Esophagus squamous epithelium (tissue), 5 donors: Measurements from ENCODE around the gene LRP1B. TPM values are rescaled to one million over a fixed set of nuclear protein-coding genes. Genes with fewer than 3 reads are reported as not detected.

Source experiments
- DNase-seq: peaks from one replicate; lab custom pipeline; 2025; lab: John Stamatoyannopoulos, UW
- H3K27ac ChIP-seq, 4 donors: fragments of 200-600 bp; sonication (generic); one replicate each; pipeline ENCODE4 v1.5.1; 2016 to 2019; ENCODE audit warnings: mild to moderate bottlenecking in 1 of 4
- H3K27me3 ChIP-seq, 4 donors: fragments of 200-600 bp; sonication (generic); 1 replicate in 3 of 4; 2 replicates in 1 of 4; pipeline versions ENCODE4 v1.5.1 to v1.6.0; 2017 to 2021; ENCODE audit warnings: antibody characterized with exemption in 1 of 4
- H3K36me3 ChIP-seq, 3 donors: fragments of 200-600 bp; sonication (generic); one replicate each; pipeline ENCODE4 v1.5.1; 2016 to 2019
- H3K4me1 ChIP-seq, 3 donors: fragments of 200-600 bp; sonication (generic); one replicate each; pipeline ENCODE4 v1.5.1; 2017 to 2019
- H3K4me3 ChIP-seq, 4 donors: fragments of 200-600 bp; sonication (generic); 1 replicate in 3 of 4; 2 replicates in 1 of 4; pipeline ENCODE4 v1.5.1; 2016 to 2019; ENCODE audit warnings: mild to moderate bottlenecking in 2 of 4, moderate library complexity in 1 of 4
- H3K9me3 ChIP-seq, 3 donors: fragments of 200-600 bp; sonication (generic); one replicate each; pipeline ENCODE4 v1.5.1; 2016 to 2019
- CTCF ChIP-seq, 6 experiments: fragments of 450-650 bp in 4 of 6; fragments of 200-600 bp in 2 of 6; sonication (generic) in 2 of 6; IDR thresholded peaks; one replicate each; pipeline ENCODE4 v1.5.1; 2016 to 2019; ENCODE audit warnings: antibody characterized with exemption in 6 of 6, mild to moderate bottlenecking in 4 of 6, moderate library complexity in 4 of 6
- POLR2A ChIP-seq, 4 donors: fragments of 450-650 bp; IDR thresholded peaks; one replicate each; pipeline ENCODE4 v1.6.1; 2017; ENCODE audit warnings: antibody characterized with exemption in 4 of 4, mild to moderate bottlenecking in 4 of 4, moderate library complexity in 3 of 4
- WGBS, 2 donors: methylation state at CpG; one replicate each; pipeline ENCODE4 v1.1.5; 2018; 5-methylcytosine and 5-hydroxymethylcytosine counted together
- intact Hi-C: fragments of 100-400 bp; cut with DNase I; formaldehyde crosslinking; loops from one replicate; pipeline ENCODE4 v1.15.0; 2022
- total RNA-seq, 4 donors: library from RNA; depleted of rRNA; stranded (reverse); fragments of >200 nt; gene quantifications; one replicate each; pipeline ENCODE4 v1.1.0, GENCODE V29; 2016
- donor health status: DM: yes; HTN: yes; CAD: no.

The LRP1B gene
- total RNA-seq, 4 donors from 2014 or later = 0.04 to 1.1 (median 0.23) TPM

- TF ChIP-seq CTCF (IDR thresholded peaks at IDR 0.05) (no peak), POLR2A (IDR thresholded peaks at IDR 0.05) (no peak)
- intact Hi-C loops = no loop called here
- H3K27ac ChIP-seq = no peak overlapping the region
These were observed 138.1 kb downstream of the LRP1B start for GRCh38 chr2:141992695-141993094.

DNA sequence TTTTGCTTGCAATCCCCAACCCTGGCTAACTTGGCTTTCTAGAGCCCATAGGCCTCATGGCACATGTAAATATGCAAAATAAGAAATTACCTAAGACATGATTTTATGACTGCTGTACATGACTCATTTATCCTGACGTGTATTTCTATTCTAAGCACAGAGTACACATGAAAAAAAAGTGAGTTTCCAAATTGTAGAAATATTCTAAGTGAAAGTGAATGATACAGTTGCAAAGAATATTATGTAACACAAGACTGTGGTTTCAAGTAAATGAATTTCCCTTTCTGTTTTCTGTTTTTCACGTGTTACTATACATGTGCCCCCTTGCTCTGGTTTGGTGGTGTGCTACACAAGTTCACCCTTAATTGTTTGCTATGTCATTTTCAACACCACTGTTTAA is 162.4 kb downstream of the LRP1B start:
- Histone ChIP-seq H3K27me3 (no peaks in the 10 kb centered on the region), H3K9me3 (no peaks in the 10 kb centered on the region), H3K27ac (no peak overlapping the region), H3K4me3 (no peak overlapping the region), H3K36me3 (no peaks in the 10 kb centered on the region), H3K4me1 (no peaks in the 10 kb centered on the region)
- TF ChIP-seq POLR2A (IDR thresholded peaks at IDR 0.05) = no peak
- TF ChIP-seq CTCF (IDR thresholded peaks at IDR 0.05) = no peak
- 20 to 29% methylated on average over 2 of the region's 2 CpGs for WGBS, 2 donors
- intact Hi-C loops = no loop called here
- no peak for DNase-seq

More at GRCh38 chr2:141992695-141993094, 138.1 kb downstream of the LRP1B start:
- no peaks in the 10 kb centered on the region for H3K36me3 ChIP-seq
- WGBS, 2 donors = 75 to 86% methylated on average over 1 of the region's 1 CpG
- H3K4me3 ChIP-seq = no peak overlapping the region
- no peak for DNase-seq
- no peaks in the 10 kb centered on the region for H3K4me1 ChIP-seq
- no peaks in the 10 kb centered on the region for H3K27me3 ChIP-seq
- no peaks in the 10 kb centered on the region for H3K9me3 ChIP-seq

DNA sequence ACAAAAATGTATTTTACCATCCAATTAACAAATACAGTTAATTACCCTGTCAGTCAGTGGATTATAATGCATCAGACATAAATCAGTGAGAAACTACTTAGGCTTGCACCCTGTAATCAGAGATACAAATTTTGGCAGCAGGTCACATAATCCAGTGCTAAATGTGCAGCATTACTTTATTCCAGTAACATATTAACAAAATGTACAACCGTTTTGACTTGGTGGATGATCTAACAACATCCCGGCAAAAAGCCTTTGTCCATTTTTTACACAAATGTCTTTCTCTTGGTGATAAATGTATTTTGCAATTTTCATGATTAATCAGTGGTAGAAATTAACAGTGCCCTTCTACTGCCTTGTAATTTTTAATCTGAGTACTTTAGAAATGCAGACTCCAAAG is 162.8 kb downstream of the LRP1B start:
- 21 to 33% methylated on average over 2 of the region's 2 CpGs for WGBS, 2 donors
- H3K4me3 ChIP-seq = no peak overlapping the region
- no peaks in the 10 kb centered on the region for H3K4me1 ChIP-seq
- no peaks in the 10 kb centered on the region for H3K27me3 ChIP-seq
- DNase-seq = no peak
- H3K9me3 ChIP-seq = no peaks in the 10 kb centered on the region
- intact Hi-C loops = no loop called here
- TF ChIP-seq POLR2A (IDR thresholded peaks at IDR 0.05) (no peak), CTCF (IDR thresholded peaks at IDR 0.05) (no peak)
- H3K27ac ChIP-seq = no peak overlapping the region
- no peaks in the 10 kb centered on the region for H3K36me3 ChIP-seq

DNA sequence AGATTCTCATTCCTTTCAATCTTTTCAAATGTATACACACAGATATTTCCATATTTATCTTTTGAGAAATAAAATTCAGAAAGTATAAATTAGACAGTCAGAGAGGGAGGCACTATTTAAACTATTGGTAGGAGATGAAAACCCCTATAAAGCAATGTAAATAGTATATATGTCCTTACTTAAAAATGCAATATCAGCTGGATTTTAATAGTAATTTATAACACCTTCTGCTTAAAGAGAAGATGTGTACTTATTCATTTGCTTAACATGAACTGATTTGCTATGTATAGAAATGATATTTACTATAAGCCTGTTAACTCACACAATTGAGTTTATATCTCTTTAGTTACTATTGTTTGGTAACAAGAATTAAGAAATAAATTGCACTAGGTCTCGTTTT is 163.3 kb downstream of the LRP1B start:
- intact Hi-C loops = no loop called here
- TF ChIP-seq POLR2A (IDR thresholded peaks at IDR 0.05) (no peak), CTCF (IDR thresholded peaks at IDR 0.05) (no peak)
- no peak for DNase-seq

DNA sequence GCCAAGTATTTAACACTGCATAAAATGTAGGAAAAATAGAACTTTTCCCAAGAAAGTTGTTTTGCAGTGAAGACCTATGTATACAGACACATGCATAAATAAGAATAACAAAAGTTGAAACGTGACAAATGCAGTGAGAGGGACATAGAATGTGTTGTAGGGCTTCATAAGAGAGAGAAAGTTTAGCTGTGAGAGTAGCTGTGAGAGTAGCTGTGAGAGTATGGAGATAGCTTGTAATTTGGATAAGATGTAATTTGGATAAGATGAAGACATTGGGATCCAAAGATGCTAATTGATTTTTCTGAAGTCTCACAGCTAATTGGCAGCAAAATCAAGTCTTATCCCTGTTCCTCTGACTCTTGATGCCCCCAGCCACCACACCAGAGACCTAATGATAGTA is 170.9 kb downstream of the LRP1B start:
- Histone ChIP-seq H3K4me3 (no peak overlapping the region), H3K27ac (no peak overlapping the region), H3K4me1 (no peaks in the 10 kb centered on the region), H3K36me3 (no peaks in the 10 kb centered on the region), H3K27me3 (no peaks in the 10 kb centered on the region), H3K9me3 (no peaks in the 10 kb centered on the region)
- DNase-seq = no peak
- 0 to 26% methylated on average over 1 of the region's 1 CpG for whole genome bisulfite sequencing, 2 donors
- TF ChIP-seq CTCF (IDR thresholded peaks at IDR 0.05) (no peak), POLR2A (IDR thresholded peaks at IDR 0.05) (no peak)
- intact Hi-C loops = no loop called here

More for the DNA sequence above, 163.3 kb downstream of the LRP1B start:
- Histone ChIP-seq H3K4me1 (no peaks in the 10 kb centered on the region), H3K9me3 (no peaks in the 10 kb centered on the region), H3K27me3 (no peaks in the 10 kb centered on the region), H3K36me3 (no peaks in the 10 kb centered on the region), H3K4me3 (no peak overlapping the region), H3K27ac (no peak overlapping the region)
- 58 to 72% methylated on average over 1 of the region's 1 CpG for WGBS, 2 donors
